DND-41 (cell line): ENCODE data around the gene BRPF1.

Experiments used
- EZH2 ChIP-seq: IDR thresholded peaks from 3 replicates; pipeline ENCODE4 v1.6.1; 2012; ENCODE audit warnings: borderline replicate concordance, low read depth, mild to moderate bottlenecking, moderate library complexity, low read length, inconsistent platforms; ENCODE audit not compliant: severe bottlenecking
- TF ChIP-seq, protein P1 (sequence below): IDR thresholded peaks from 2 replicates; pipeline ENCODE4 v1.5.1; 2012; ENCODE audit warnings: borderline replicate concordance, low read length, moderate library complexity, mild to moderate bottlenecking; ENCODE audit not compliant: poor library complexity, severe bottlenecking; ENCODE audit errors: extremely low read depth

DNA sequence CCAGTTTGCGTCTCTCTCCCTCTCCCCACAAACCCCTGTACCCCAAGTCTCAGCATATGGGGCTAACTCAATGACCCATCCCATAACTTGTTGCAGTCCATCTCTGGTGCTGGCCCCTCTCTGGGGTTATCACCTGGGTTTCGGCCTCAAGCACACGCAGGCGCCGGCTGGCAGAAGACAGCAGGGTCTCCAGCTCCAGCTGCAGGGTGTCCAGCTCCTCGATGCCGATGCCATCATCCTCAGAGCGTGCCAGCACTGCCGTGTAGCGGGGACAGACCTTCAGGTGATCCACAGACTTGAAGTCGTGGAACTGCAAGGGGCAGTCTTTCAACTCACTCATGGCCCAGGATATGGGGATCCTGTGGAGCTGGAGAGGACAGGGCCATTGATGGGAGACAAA lies 59.6 kb downstream of the BRPF1 start:
- TF ChIP-seq, protein P1, sequence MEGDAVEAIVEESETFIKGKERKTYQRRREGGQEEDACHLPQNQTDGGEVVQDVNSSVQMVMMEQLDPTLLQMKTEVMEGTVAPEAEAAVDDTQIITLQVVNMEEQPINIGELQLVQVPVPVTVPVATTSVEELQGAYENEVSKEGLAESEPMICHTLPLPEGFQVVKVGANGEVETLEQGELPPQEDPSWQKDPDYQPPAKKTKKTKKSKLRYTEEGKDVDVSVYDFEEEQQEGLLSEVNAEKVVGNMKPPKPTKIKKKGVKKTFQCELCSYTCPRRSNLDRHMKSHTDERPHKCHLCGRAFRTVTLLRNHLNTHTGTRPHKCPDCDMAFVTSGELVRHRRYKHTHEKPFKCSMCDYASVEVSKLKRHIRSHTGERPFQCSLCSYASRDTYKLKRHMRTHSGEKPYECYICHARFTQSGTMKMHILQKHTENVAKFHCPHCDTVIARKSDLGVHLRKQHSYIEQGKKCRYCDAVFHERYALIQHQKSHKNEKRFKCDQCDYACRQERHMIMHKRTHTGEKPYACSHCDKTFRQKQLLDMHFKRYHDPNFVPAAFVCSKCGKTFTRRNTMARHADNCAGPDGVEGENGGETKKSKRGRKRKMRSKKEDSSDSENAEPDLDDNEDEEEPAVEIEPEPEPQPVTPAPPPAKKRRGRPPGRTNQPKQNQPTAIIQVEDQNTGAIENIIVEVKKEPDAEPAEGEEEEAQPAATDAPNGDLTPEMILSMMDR = no peak
- no peak for TF ChIP-seq EZH2
